Measurements from ENCODE around the gene CTNNA3.

DNA sequence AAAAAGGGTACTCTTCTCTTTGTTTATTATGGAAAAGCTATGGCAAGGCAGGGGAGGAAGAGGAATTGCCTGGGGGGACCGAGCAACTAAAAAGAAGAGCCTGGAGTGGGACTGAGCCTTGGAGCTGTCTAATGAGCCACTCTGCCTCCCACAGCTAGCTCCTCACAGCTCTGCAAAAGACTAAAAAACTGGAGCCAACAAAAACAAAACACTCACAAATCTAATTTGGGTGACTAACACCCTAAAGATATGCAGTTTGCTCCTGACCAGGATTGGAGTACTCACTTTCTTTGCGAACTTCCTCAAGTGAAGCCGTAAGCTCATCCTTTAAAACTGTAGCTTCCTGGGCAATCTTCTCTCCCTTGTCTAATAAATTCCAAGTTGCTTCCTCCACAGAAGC, 89.4 kb downstream of the CTNNA3 start:
- TF ChIP-seq, protein P1, sequence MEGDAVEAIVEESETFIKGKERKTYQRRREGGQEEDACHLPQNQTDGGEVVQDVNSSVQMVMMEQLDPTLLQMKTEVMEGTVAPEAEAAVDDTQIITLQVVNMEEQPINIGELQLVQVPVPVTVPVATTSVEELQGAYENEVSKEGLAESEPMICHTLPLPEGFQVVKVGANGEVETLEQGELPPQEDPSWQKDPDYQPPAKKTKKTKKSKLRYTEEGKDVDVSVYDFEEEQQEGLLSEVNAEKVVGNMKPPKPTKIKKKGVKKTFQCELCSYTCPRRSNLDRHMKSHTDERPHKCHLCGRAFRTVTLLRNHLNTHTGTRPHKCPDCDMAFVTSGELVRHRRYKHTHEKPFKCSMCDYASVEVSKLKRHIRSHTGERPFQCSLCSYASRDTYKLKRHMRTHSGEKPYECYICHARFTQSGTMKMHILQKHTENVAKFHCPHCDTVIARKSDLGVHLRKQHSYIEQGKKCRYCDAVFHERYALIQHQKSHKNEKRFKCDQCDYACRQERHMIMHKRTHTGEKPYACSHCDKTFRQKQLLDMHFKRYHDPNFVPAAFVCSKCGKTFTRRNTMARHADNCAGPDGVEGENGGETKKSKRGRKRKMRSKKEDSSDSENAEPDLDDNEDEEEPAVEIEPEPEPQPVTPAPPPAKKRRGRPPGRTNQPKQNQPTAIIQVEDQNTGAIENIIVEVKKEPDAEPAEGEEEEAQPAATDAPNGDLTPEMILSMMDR (IDR thresholded peaks at IDR 0.05 in 8 of 11, conservative IDR thresholded peaks at IDR 0.05 in 3 of 11): no peak
- TF ChIP-seq POLR2AphosphoS5 (IDR thresholded peaks at IDR 0.05): no peak
- no peak for TF ChIP-seq POLR2A (IDR thresholded peaks at IDR 0.05)

Measured in spleen (tissue), 7 donors.